Mononuclear cell (primary cell): Measurements from ENCODE around the gene PTX4. TPM values are rescaled to one million over a fixed set of nuclear protein-coding genes. Genes with fewer than 3 reads are reported as not detected.
"Not testable (repeated sequence)": the region's sequence is repeated elsewhere in the genome, so short reads cannot be mapped to it uniquely, and the experiment has no call there.

Experiments
- H3K27me3 ChIP-seq: 2 replicates; pipeline ENCODE4 v1.6.0; 2011; ENCODE audit warnings: low read length, control low read depth; ENCODE audit not compliant: insufficient read depth
- H3K4me1 ChIP-seq: 2 replicates; pipeline ENCODE4 v1.5.1; 2011; ENCODE audit warnings: mild to moderate bottlenecking, low read length, control low read depth; ENCODE audit not compliant: insufficient read depth
- H3K4me3 ChIP-seq: 2 replicates; pipeline ENCODE4 v1.5.1; 2011; ENCODE audit warnings: mild to moderate bottlenecking, low read length, moderate library complexity
- H3K9me3 ChIP-seq: 2 replicates; pipeline ENCODE4 v1.5.1; 2011; ENCODE audit warnings: low read depth, mild to moderate bottlenecking, control low read depth, low read length
- total RNA-seq: library from RNA; depleted of rRNA; stranded (reverse); fragments of >200 nt; gene quantifications from one replicate; pipeline ENCODE4 v1.2.3, GENCODE V29; 2012

The PTX4 gene
- total RNA-seq, 1 donor = not detected

DNA sequence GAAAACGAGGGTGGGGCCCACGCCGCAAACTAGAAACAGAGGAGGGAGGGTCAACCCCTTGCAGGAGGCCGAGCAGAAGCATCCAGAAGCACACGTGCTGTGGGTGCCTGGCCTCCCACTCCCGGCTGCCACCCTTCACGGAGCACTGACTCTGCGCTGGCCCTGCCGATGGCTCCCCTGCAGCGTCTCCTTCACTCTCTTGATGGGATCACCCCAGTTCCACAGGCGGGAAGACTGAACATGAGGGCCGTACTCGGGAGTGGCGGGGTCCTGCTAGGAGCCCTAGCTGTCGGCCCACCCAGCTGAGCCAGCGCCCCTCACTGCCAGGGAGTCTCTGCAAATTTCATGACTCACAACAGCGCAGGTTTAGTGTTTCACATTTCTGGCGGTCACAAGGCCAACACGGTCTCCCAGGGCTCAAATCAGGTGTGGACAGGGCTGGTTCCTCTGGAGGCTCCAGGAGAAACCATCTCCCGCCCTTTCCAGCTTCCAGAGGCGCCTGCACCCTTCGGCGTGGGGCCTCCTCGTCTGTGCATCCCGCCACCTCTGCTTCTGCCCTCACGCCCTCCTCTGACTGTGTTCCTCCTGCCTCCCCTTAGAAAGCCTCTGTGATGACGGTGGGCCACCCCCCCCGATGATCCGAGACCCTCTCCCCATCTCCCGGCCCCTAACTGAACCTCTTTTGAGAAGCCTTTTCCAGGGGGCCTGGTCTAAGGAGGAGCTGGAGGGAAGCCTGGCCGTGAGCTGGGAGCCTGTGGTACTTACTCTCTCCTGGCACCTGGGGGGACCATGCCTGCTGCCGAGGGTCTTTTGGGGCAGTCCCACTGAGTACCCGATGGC is 2.0 kb downstream of the PTX4 start:
- H3K4me1 ChIP-seq = peaks cover 22% of the 10 kb centered on the region
- no peaks in the 10 kb centered on the region for H3K9me3 ChIP-seq
- no peak overlapping the region for H3K4me3 ChIP-seq
- no peaks in the 10 kb centered on the region for H3K27me3 ChIP-seq

GRCh38 chr16:1485847-1486496 is 2.8 kb downstream of the PTX4 start:
- Histone ChIP-seq H3K4me1 (peaks cover 29% of the 10 kb centered on the region), H3K27me3 (no peaks in the 10 kb centered on the region), H3K4me3 (no peak overlapping the region), H3K9me3 (no peaks in the 10 kb centered on the region)

- Histone ChIP-seq H3K27me3 (no peaks in the 10 kb centered on the region), H3K4me3 (no peak overlapping the region), H3K4me1 (peaks cover 34% of the 10 kb centered on the region), H3K9me3 (no peaks in the 10 kb centered on the region)
Observed at GRCh38 chr16:1481906-1482835, 6.6 kb downstream of the PTX4 start.

DNA sequence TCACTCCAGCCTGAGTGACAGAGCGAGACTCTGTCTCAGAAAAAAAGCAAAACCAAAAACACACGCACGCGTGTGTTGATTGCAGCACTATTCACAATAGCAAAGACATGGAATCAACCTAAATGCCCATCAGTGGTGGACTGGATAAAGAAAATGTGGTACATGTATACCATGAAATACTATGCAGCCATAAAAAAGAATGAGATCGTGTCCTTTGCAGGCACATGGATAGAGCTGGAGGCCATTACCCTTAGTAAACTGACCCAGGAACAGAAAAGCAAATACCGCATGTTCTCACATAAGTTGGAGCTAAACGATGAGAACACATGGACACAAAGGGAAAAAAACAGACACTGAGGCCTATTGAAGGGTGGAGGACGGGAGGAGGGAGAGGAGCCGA is 9.8 kb downstream of the PTX4 start:
- H3K9me3 ChIP-seq, H3K4me3 ChIP-seq, H3K27me3 ChIP-seq: not testable (repeated sequence)
- peaks cover 41% of the 10 kb centered on the region for H3K4me1 ChIP-seq

DNA sequence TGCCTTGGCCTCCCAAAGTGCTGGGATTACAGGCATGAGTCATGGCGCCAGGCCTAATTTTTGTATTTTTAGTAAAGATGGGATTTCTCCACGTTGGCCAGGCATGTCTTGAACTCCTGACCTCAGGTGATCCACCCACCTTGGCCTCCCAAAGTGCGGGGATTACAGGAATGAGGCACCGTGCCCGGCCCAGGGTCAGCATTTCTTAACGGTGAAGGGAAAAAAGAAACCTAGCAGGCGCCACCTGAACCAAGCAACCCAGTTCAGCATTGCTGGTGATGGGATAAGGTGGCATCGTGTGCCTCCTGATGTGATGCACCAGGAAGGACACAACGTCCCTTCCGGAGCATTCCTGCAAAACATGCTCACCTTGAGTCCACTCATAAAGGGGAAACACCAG is 11.7 kb downstream of the PTX4 start:
- Histone ChIP-seq H3K4me3 (no peak overlapping the region), H3K4me1 (peaks cover 51% of the 10 kb centered on the region), H3K9me3 (no peaks in the 10 kb centered on the region), H3K27me3 (no peaks in the 10 kb centered on the region)

DNA sequence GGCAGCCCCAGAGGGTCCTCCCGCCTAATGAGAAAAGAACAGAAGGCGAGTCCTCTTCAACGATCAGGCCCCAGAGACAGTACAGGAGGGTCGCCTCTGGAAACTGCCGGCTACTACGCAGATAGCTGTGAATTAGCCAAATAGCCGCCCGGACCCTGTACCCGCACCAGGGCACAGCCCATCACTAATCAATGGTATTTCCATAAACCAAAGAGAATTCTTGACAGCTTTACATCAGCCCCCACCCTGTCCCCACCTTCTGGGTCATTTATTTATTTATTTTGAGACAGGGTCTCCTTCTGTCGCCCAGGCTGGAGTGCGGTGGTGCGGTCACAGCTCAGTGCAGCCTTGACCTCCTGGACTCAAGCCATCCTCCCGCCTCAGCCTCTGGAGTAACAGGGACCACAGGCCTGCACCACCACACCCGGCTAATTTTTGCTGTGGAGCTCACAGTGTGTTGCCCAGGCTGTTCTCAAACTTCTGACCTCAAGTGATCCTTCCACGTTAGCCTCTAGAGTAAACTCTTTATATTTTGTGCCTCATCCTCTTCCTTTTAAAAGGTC is 13.1 kb downstream of the PTX4 start:
- no peaks in the 10 kb centered on the region for H3K27me3 ChIP-seq
- H3K9me3 ChIP-seq = no peaks in the 10 kb centered on the region
- H3K4me1 ChIP-seq = peaks cover 54% of the 10 kb centered on the region
- H3K4me3 ChIP-seq = peak overlapping the region; percentile 66

- Histone ChIP-seq H3K9me3 (no peaks in the 10 kb centered on the region), H3K4me3 (peak within 1 kb of the TSS; percentile 66), H3K4me1 (peaks cover 54% of the 10 kb centered on the region), H3K27me3 (no peaks in the 10 kb centered on the region)
Observed at GRCh38 chr16:1474796-1475551, 13.8 kb downstream of the PTX4 start, which contains the start of gene CLCN7. Gene CLCN7 (minus strand): TSS chr16:1475028. CDS start chr16:1474974, 54 bp downstream.

DNA sequence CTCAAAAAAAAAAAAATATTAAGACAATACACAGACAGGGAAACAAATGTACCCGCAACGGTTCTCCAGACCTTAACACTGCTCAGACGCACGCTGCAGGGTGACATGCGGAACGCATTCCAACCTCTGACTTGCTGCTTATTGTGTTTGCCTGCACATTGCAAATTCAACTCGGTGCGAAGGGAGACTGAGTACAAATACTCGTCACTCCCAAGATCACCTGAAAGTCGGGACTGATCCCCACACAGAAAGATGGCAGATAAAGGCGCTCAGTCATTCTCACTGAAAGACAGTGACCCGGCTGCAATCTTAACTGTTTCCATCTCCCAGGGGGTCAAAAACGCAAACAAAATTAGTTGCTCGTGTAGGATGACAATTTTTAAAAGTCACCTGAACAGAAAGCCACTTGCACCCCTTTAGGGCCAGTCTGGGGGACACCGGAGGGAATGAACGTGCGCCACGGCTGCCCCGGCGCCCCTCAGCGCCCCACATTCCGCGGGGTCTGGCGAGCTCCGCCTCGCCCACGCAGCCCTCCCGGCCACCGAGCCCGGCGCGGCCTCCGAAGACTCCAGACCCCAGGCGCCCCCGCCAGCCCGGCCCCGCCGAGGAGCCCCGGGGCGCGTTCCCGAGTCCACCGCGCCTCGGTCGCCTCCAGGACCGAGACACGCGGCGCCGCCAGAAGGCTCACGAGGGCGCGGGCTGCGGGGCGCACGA is 14.5 kb downstream of the PTX4 start:
- peaks cover 61% of the 10 kb centered on the region for H3K4me1 ChIP-seq
- H3K9me3 ChIP-seq = no peaks in the 10 kb centered on the region
- H3K4me3 ChIP-seq = peak overlapping the region; percentile 66
- H3K27me3 ChIP-seq = no peaks in the 10 kb centered on the region

GRCh38 chr16:1472974-1473373 is 15.8 kb downstream of the PTX4 start:
- H3K27me3 ChIP-seq = no peaks in the 10 kb centered on the region
- peaks cover 62% of the 10 kb centered on the region for H3K4me1 ChIP-seq
- no peaks in the 10 kb centered on the region for H3K9me3 ChIP-seq
- no peak overlapping the region for H3K4me3 ChIP-seq

DNA sequence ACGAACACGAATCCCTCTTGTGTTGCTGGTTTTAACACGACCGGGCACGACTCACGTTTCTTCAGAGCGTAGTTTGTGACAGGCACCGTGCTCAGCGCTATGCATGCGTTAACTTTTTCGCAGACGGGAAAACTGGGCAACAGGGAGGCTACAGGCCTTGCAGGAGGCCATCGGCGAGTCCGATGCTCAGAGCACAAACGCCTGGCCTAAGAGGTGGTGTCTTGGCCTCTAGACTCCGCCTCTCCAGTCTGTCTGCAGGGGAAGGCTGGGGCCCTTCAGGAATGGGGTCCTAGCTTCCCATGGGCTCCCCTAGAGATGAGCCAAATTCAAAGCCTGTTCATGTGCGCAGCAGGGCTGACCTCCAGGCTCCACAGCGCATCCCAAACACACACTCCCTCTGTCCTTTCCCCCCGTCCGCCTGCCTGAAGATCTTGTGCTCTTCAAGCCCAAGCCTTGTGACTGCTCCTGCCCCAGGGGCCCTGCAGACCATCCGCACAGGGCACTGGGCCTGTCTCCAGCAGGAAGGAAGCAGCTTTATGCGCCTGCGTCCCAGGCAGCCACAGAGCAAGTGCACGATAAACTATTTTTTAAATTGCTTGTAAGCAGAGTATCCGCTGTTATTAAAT is 17.1 kb downstream of the PTX4 start:
- Histone ChIP-seq H3K27me3 (no peaks in the 10 kb centered on the region), H3K4me1 (peaks cover 62% of the 10 kb centered on the region)

GRCh38 chr16:1470481-1471251 is 18.1 kb downstream of the PTX4 start:
- H3K27me3 ChIP-seq = no peaks in the 10 kb centered on the region
- no peaks in the 10 kb centered on the region for H3K9me3 ChIP-seq
- H3K4me3 ChIP-seq = no peak overlapping the region
- H3K4me1 ChIP-seq = peaks cover 59% of the 10 kb centered on the region

More for the DNA sequence above, 17.1 kb downstream of the PTX4 start:
- no peaks in the 10 kb centered on the region for H3K9me3 ChIP-seq
- no peak overlapping the region for H3K4me3 ChIP-seq

GRCh38 chr16:1469693-1470201 is 19.0 kb downstream of the PTX4 start:
- peaks cover 54% of the 10 kb centered on the region for H3K4me1 ChIP-seq
- H3K27me3 ChIP-seq = no peaks in the 10 kb centered on the region
- H3K9me3 ChIP-seq = no peaks in the 10 kb centered on the region
- H3K4me3 ChIP-seq = peak overlapping the region; percentile 19
